Endothelial cell of umbilical vein (primary cell): ENCODE data around the gene HPS4.

Experiments
- CTCF ChIP-seq, 2 donors: IDR thresholded peaks; 1 replicate in 1 of 2; 2 replicates in 1 of 2; pipeline ENCODE4 v1.5.1; 2011; ENCODE audit warnings: low read length in 2 of 2, mild to moderate bottlenecking in 2 of 2, moderate library complexity in 2 of 2, control low read depth in 1 of 2, inconsistent platforms in 1 of 2, low read depth in 1 of 2; ENCODE audit not compliant: insufficient read depth in 1 of 2; ENCODE audit errors: extremely low read depth in 1 of 2
- EZH2 ChIP-seq: IDR thresholded peaks from 2 replicates; pipeline ENCODE4 v1.6.1; 2012; ENCODE audit warnings: borderline replicate concordance, low read depth, mild to moderate bottlenecking, moderate library complexity, low read length, inconsistent platforms; ENCODE audit not compliant: severe bottlenecking
- FOS ChIP-seq: IDR thresholded peaks from 2 replicates; pipeline ENCODE4 v1.6.1; 2011; ENCODE audit warnings: mild to moderate bottlenecking, low read length, moderate library complexity, borderline replicate concordance; ENCODE audit not compliant: insufficient read depth
- JUN ChIP-seq: IDR thresholded peaks from 2 replicates; pipeline ENCODE4 v1.6.1; 2011; ENCODE audit warnings: borderline replicate concordance, low read depth; ENCODE audit not compliant: insufficient read length, insufficient read depth
- MYC ChIP-seq: IDR thresholded peaks from one replicate; pipeline ENCODE4 v1.6.1; 2011; ENCODE audit warnings: mild to moderate bottlenecking, low read depth, low read length
- POLR2A ChIP-seq: IDR thresholded peaks from 2 replicates; pipeline ENCODE4 v1.6.1; 2012; ENCODE audit warnings: low read depth, mild to moderate bottlenecking, control low read depth, low read length
- POLR2AphosphoS5 ChIP-seq: IDR thresholded peaks from 2 replicates; pipeline ENCODE4 v1.6.1; 2012; ENCODE audit warnings: low read depth, mild to moderate bottlenecking, control low read depth, low read length, moderate library complexity; ENCODE audit not compliant: insufficient read depth

DNA sequence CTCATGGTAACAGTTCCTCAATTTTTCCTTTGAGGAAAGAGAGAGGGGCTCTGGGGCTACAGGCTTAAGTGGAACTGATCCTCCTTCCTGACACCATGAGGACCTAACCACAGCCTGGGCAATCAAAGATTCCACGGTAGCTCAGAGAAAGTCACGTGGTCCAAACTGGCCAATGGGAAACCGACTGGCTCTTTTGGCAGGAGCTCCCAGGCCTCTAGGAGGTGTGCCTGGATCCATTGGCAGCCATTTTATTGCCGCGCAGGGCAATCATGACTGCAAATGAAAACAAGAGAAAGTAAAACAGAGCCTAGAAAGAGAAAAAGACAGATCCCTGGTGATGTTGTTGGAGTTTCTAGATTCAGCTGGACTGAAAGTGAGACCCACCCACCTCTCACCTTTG is 81.9 kb downstream of the HPS4 start:
- TF ChIP-seq EZH2, result no peak
- TF ChIP-seq CTCF (IDR thresholded peaks at IDR 0.05; ENCODE audit: extremely low read depth in 1 of 2, insufficient read depth in 1 of 2, low read depth in 1 of 2, low read length in 2 of 2), result no peak
- no peak for TF ChIP-seq FOS
- TF ChIP-seq MYC, result no peak
- TF ChIP-seq POLR2A, result no peak
- TF ChIP-seq POLR2AphosphoS5, result no peak
- TF ChIP-seq JUN, result no peak
